A673 (cell line): ENCODE data around the gene SEC22C.

Experiments
- CTCF ChIP-seq: fragments of 300-800, 200-600 bp; sonication (generic); conservative IDR thresholded peaks from 2 replicates; pipeline ENCODE4 v1.5.1; 2017; ENCODE audit warnings: low read depth, mild to moderate bottlenecking, antibody characterized with exemption, low read length, moderate library complexity, mixed read lengths
- EZH2 ChIP-seq: fragments of 200-600 bp; sonication (generic); IDR thresholded peaks from 2 replicates; pipeline ENCODE4 v1.6.1; 2017; ENCODE audit warnings: borderline replicate concordance, low read depth, mild to moderate bottlenecking, mixed read lengths, antibody characterized with exemption, low read length; ENCODE audit not compliant: poor library complexity, severe bottlenecking

GRCh38 chr3:42498034-42498433 lies 83.7 kb downstream of the SEC22C start:
- TF ChIP-seq EZH2 (no peak), CTCF (no peak)
